GM21576 (cell line): ENCODE measurements around the gene SPON1.
"Not testable (repeated sequence)": the region's sequence is repeated elsewhere in the genome, so short reads cannot be mapped to it uniquely, and the experiment has no call there.

Experiments
- ATAC-seq: cut with Tn5 transposase; IDR thresholded peaks from one replicate; pipeline ENCODE4 v1.9.1; 2021; ENCODE audit warnings: mild to moderate bottlenecking, moderate library complexity; ENCODE audit not compliant: unreplicated experiment

Gene SPON1

GRCh38 chr11:13962562-13963168 lies at the start of gene SPON1:
TSS of gene SPON1 (plus strand) at chr11:13962723. CDS start at chr11:13962905, 182 bp downstream.
- no peak for ATAC-seq

- ATAC-seq, result no peak
Observed at GRCh38 chr11:13917264-13917663, 45.3 kb upstream of the SPON1 start.

GRCh38 chr11:13917904-13918303 lies 44.6 kb upstream of the SPON1 start:
- no peak for ATAC-seq

GRCh38 chr11:13920756-13921155 lies 41.8 kb upstream of the SPON1 start:
- ATAC-seq, result no peak

- ATAC-seq, result no peak
Observed at GRCh38 chr11:13921545-13921944, 41.0 kb upstream of the SPON1 start.

GRCh38 chr11:13923182-13923581 lies 39.3 kb upstream of the SPON1 start:
- ATAC-seq, result no peak

GRCh38 chr11:13923716-13924650 lies 38.5 kb upstream of the SPON1 start:
- ATAC-seq, result peak; percentile 60

- ATAC-seq, result no peak
Observed at GRCh38 chr11:13924801-13925327, 37.7 kb upstream of the SPON1 start.

GRCh38 chr11:13926366-13926765 lies 36.2 kb upstream of the SPON1 start:
- not testable (repeated sequence) for ATAC-seq

- ATAC-seq, result no peak
Observed at GRCh38 chr11:13926981-13927380, 35.5 kb upstream of the SPON1 start.

GRCh38 chr11:13927481-13927880 lies 35.0 kb upstream of the SPON1 start:
- no peak for ATAC-seq

- no peak for ATAC-seq
Observed at GRCh38 chr11:13928566-13929251, 33.8 kb upstream of the SPON1 start.

GRCh38 chr11:13929395-13929891 lies 33.1 kb upstream of the SPON1 start:
- no peak for ATAC-seq

- no peak for ATAC-seq
Observed at GRCh38 chr11:13931356-13931755, 31.2 kb upstream of the SPON1 start.

GRCh38 chr11:13937154-13937553 lies 25.4 kb upstream of the SPON1 start:
- not testable (repeated sequence) for ATAC-seq

GRCh38 chr11:13938829-13939228 lies 23.7 kb upstream of the SPON1 start:
- ATAC-seq, result not testable (repeated sequence)

GRCh38 chr11:13939961-13940906 lies 22.3 kb upstream of the SPON1 start:
- ATAC-seq, result no peak

GRCh38 chr11:13940907-13941256 lies 21.6 kb upstream of the SPON1 start:
- no peak for ATAC-seq

- ATAC-seq, result no peak
Observed at GRCh38 chr11:13941775-13942174, 20.7 kb upstream of the SPON1 start.

GRCh38 chr11:13942378-13942777 lies 20.1 kb upstream of the SPON1 start:
- no peak for ATAC-seq
